Limb (tissue), 2 donors: Measurements from ENCODE around the gene ZCWPW1.

ENCODE experiments used
- DNase-seq, 2 donors: peaks; one replicate each; pipeline ENCODE4 v3.0.0-alpha.2; 2016; ENCODE audit errors: extremely low spot score in 2 of 2

Gene ZCWPW1, protein sequence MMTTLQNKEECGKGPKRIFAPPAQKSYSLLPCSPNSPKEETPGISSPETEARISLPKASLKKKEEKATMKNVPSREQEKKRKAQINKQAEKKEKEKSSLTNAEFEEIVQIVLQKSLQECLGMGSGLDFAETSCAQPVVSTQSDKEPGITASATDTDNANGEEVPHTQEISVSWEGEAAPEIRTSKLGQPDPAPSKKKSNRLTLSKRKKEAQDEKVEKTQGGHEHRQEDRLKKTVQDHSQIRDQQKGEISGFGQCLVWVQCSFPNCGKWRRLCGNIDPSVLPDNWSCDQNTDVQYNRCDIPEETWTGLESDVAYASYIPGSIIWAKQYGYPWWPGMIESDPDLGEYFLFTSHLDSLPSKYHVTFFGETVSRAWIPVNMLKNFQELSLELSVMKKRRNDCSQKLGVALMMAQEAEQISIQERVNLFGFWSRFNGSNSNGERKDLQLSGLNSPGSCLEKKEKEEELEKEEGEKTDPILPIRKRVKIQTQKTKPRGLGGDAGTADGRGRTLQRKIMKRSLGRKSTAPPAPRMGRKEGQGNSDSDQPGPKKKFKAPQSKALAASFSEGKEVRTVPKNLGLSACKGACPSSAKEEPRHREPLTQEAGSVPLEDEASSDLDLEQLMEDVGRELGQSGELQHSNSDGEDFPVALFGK

DNA sequence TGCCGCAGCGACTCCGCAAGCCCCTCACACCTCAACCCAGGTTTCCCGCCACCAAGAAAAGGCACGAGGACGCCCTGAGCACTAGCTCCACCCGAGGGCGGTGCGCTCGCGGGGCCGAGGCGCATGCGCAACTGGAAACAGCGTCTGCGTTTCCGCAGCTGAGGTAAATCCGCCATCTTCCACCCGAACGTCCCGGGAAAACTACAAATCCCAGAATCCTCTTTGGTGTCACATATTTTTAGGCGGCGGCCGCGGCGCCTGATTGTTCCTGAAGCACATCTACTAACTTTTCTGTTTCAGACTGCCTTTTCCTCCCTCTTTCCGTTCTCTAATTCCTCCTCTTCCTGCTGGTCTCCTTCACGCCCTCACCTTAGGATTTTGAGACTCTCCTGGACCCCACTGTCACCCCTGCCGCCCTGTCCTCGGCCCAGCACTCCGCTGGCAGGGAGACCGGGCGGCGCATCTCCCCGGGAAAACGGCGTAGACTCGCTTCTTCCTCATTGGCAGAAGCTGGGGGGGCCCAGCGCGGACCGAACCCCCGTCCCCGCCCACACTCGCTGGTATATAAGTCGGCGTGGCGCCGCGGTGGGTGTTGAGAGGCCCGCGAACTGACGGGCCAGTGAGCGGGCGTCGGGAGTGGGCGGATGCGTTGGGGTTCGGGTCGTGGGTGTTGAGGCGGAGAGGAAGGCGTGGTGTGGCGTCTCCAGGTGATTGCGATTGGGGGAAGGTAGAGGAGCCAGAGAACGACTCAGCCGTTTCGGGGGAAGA lies at the start of gene ZCWPW1:
TSS of gene ZCWPW1 (minus strand) at position 505 of the 768 bp plus-strand sequence. CDS start 8,054 bp downstream, outside the sequence.
- DNase-seq, result peak; percentile 96

DNA sequence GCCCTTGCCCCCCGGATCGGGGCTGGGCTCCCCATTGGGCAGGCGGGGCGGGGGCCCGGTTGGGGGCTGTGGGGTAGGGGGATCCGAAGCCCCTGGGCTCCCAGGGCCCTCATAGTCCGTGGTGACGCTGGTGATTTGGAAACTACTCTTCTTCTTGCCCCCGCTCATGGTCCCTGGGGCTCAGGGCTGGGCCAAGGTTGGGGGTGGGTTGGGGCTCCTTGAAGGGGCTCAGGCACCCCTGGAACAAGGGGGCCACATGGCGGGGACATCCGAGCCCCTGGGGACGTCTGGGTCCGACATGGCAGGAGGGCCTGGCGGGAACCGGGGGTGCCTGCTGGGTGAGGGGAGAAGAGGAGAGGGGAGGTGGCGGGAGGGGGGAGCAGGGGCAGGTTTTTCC lies 49.4 kb upstream of the ZCWPW1 start:
- DNase-seq, result no peak

DNA sequence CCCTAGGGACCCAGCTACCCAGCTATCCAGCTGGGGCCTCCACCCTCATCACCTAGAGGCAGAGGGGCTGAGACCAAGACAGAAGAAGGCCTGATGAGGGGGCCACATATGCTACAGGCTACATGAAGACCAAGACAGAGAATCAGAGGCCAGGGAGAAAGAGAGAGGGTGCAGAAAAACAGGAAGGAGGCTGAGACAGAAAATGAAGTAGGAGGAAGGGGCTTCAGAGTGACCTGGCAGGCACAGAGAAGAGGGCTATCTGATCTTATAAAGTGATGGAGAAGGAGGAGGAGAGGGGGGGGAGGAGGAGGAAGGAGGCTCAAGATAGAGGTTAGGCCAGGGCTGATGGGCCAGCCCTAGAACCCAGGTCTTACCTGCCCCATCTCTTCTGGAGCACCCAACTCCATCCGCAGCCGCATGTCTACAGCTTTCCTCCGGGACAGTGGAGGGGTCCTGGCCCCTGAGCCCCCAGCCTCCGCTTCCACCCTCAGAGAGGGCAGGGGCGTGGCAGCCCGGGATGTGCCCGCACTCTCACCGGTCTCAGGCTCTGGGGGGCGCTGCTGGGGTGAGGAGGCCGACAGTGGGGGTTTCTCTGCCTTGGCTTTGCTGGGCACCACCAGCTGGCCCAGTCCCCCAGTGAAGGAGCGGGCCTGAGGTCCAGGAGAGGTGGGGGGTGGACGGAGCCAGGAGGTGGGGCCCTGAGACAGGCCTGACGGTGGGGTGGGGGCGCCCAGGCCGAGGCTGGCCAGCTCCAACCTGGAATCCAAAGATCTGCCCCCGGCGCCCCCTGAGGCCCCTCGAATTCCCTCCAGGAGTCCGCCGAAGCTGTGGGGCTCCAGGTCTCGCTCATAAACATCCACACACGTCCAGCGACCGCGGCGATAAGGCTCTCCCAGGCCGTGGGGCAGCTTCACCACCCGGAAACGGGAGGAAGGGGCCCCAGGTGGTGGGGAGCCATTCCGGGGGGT lies 48.7 kb upstream of the ZCWPW1 start:
- DNase-seq, result no peak

DNA sequence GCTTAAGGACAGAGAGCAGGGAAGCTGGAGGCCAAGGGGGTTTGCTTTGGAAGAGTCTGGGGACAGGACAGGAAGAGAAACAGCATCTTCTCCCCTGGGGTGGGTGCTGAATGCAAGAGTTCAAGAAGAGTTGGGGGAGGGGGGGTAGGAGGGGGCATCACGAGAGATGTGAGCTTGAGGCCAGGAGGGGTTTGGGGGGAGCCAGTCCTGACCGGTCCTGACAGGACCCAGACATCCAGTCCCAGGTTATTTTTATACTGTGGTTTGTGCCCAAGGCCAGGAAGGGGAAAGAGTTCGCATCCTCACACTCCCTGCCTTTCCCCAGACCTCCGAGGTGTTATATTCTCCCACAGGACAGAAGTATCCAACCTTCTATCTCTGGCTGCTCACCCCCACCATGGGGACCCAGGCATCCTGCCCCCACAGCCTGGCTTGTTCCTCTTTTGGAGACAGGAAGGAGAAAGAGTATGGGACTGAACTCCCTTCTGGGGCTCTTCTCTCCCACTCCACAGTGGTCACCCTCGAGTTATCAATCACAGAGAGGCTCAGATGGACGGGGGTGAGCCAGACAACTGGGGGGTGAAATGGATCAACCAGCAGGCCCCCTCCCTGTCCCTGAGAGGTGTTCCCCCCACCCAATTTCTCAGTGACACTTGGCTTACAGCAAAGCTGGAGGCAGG lies 47.7 kb upstream of the ZCWPW1 start:
- no peak for DNase-seq

DNA sequence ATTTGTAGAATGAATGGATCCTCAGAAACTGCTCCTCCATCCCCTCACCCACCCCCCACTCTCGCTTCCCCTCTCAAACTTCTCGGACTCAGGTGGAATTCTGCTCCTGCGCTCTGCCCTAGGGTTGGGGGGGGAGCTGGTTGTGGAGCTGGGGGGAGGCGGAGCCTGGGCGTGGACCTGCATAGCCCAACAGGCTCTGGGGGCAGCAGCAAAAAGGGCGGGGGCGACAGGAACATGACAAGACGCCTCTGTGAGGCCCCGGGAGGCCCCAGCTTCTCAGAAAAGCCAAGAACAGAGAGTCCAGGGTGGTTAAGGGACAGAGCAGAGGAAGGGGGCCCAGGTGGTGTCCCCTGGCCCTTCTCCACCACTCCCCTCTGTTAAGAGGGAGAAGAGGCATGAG lies 47.0 kb upstream of the ZCWPW1 start:
- no peak for DNase-seq

DNA sequence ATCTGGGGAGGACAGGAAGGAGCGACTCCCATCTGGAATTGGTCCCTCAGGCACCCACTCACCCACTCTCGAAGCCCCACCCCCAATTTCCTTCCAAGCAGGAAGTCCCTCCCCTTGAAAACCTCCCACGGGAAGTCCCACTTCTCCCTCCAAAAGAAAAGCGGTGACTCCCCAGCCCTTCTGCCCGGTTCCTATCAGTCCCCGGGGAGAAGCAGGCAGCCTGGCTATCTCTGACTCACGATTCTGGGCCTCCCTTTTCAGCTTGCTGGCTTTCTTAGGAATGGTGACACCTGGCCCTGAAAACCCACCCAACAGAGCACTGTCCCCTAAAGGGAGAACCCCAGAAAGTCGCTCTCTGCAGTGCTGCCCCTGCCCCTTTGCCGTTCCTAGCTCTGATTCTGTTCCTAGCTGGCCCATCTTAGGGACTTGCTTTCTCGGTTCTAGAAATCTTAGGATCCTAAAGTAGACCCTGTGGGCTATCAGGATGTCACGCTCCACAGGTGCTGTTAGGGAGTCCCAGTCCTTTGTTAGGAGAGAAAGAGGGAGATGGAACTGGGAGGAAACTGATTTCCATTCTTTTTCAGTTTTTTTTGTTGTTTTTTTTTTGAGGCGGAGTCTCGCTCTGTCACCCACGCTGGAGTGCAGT lies 44.5 kb upstream of the ZCWPW1 start:
- no peak for DNase-seq

DNA sequence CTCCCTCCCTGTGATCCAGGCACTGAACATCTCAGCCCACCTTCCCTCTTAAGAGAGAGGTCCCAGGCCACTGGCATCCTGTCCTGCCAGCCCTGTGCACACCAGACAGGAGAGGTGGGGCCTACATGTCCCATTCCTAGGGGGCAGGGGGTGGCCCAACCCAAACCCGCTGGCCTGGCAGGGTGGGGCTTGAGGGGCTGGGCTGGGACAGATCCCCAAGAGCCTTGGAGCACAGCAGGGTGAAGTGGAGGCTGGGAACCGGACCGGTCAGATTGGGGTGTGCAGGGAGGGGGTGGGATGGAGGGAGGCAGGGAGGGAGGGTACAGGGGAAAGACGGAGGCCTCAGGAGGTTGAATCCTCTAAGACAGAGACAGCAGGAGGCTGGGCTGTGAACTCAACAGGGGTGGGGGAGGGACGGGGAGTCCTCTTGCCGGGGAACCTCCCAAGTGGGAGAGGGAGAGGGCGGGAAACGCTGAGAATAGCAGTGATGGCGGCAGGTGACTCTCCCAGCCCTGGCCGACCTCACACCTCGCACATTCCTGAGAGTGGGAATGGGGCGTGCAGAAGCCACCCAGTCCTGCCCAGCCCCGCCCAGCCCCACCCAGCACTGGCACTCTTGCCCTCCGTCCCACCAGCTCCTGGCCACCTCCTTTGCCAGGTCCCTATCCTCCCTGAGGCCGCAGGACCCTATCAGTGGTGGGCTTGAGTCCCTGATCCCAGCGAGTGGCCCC lies 43.8 kb upstream of the ZCWPW1 start:
- no peak for DNase-seq

DNA sequence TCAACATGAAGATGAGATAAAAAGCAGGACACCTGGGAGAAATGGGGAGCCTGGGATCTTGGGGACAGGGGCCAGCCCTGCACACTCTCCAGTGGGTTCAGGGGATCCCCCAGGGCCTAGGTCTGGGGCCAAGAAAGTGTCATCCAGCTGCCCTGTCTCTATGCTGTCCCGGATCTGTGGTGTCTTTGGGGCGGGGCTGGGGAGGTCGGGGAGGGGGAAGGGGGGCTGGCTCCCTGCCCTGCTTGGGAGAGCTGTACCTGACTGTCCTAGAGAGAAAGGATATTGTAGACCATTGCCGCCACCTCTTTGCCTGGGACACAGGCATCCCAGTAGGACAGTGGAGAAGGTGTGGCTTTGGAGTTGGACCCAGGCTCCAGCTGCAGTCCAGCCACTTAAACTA lies 42.5 kb upstream of the ZCWPW1 start:
- DNase-seq, result no peak

DNA sequence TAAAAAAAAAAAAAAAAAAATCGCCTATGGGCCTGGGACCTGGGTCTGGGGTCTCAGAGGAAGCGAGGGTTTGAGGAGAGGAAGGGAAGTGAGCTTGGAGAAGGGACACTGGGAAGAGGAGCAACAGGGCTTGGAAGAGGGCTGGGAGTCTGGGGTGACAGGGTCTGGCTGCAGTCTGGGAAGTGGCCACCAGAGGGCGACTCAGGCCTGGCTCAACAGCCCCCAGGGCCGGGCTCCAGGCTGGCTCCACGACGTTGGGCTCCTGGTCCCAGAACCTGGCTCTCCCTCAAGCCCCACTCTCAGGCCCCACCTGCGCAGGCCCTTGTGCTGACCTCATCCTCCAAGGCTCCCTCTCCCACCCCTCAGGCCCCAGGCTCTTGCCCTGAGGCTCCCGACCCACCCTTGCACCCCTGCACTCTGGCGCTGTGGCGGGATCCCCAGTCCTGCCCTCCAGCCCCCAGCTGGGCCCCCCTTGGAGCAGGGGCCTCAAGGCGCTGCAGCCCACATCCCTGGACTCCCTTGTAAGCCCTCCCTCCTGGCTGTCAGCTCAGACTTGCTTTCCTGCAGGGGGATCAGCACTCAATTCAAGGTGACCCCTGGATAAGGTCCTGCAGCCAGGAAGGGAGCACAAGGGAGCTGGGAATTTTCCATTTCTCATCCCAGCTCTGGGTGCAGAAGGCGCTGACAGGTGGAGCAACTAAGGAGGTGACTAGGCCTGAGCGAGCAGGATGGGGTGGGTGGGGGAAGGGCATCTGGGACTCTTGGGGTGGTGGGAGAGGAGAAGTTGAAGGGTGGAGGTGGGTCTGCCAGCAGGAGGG lies 40.9 kb upstream of the ZCWPW1 start:
- DNase-seq, result peak; percentile 77 to 93

DNA sequence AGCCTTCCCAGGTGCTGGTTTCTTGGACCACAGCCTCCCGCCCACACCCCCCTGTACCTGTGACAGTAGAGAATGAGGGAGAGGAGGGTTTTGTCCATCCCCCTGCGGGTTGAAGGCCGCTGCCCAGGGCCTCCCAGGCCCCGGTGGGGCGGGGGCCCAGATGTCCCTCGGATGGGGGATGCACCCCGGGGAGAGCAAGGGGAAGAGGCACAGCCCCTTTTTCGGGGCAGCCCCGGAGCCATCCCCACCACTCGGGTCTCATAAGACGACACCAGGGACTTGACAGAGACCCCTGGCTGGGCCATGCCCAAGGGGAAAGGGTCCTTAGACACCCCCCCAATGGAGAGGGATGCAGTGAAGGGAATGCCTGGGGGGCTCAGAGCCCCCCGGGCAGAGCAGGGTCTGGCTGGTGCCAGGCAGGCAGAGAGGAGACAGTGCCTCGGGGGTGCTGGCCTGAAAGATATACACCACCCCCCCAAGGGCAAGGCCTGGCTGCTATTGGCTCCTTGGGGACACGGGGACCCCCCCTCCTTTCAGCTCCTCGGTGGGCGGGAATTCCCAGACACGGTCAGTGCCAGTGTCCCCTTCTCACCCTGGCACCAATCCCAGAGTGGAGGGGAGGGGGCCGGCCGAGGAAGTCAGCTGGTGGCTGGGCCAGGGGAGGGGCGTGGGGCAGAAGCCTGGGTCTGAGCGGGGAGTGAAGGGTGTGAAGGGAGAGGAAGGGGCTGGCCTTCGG lies 39.3 kb upstream of the ZCWPW1 start:
- DNase-seq, result peak in 1 of 2 donors; percentile 74

DNA sequence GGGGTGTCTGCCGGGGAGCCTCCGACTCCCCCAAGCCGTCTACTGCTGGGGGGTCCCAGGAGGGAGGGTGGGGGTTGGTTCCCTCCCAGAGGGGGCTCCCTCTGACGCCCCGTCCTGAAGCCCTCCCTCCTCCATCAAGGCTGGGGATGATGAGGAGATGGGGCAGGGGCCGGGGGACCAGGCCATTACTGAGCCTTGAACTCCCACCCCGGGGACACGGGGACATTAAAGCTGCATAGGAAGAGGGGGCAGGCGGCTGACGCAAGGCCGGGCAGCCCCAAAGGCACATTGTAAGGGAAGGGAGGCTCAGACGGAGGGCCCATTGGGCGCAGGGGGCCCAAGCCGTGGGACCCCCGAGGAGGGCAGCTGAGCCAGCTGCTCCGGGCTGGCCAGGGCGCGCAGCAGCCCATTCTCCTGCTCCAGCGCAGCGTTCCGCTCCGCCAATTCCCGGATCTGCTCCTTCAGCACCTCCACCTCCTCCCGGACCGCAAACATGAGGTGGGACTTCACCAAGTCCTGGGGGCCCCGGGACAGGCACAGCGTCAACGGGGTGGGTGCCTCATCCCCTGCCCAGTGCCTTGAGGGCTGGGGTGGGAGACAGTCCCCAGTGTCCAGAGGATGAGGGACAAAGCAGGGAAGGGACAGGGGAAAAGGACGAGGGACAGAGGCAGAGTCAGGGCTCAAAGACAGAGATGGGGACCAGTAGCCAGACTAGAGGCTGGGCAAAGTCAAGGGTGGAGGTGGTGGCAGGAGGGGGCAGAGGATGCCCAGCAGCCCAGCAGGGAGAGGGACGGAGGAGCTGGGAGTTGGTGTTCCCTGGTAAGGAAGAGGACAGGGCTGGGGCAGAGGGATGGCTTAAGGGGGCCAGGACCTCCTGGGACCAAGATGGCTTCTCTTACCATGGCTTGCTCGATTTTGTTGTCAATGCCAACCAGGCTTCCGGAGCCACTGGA lies 38.4 kb upstream of the ZCWPW1 start:
- DNase-seq, result no peak

DNA sequence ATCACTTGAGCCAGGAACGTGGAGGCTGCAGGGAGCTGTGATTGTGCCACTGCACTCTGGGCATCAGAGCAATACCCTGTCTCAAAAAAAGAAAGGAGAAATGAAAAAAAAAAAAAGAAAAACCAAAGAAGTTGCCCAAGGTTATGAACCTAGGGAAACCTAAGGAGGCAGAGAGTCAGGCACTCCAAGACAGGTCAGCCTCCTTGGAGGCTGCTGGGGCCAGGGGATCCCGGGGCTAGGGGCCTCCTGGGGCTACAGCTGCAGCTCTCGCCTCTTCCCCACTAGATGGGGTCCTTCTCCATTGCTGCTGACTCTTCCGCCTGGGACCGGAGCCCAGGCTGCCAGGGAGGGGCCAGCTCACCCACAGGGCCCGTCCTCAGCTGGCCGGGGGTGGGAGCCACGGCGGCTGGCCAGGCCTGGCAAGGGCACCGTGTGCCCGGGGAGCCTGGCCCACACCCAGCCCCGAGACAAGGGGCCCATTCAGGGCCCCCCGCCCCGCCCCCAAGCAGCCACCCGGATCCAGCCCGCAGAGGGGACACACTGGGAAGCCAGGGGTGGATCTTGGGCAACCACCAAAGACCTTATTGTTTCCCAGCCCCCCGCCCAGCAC lies 37.3 kb upstream of the ZCWPW1 start:
- DNase-seq, result peak; percentile 82 to 88

DNA sequence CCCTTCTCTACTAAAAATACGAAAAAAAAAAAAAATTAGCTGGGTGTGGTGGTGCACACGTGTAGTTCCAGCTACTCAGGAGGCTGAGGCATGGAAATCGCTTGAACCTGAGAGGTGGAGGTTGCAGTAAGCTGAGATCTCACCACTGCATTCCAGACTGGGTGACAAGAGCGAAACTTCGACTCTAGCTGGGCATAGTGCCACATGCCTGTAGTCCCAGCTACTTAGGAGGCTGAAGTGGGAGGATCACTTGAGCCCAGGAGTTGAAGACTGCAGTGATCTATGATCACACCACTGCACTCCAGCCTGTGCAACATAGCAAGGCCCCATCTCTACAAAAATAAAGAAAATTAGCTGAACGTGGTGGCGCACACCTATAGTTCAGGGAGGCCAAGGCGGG lies 36.8 kb upstream of the ZCWPW1 start:
- DNase-seq, result no peak

DNA sequence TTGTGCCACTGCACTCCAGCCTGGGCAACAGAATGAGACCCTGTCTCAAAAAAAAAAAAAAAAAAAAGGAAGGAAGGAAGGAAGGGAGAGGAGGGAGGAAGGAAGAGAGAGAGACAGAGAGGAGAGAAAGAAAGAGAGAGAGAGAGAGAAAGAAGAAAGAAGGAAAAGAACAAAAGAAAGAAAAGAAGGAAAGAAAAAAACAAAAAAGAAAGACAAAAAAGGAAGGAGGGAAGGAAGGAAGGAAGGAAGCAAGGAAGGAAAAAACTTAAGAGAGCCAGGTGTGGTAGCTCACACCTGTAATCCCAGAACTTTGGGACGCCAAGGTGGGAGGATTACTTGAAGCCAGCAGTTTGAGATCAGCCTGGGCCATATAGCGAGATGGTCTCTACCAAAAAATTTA lies 36.3 kb upstream of the ZCWPW1 start:
- no peak for DNase-seq

DNA sequence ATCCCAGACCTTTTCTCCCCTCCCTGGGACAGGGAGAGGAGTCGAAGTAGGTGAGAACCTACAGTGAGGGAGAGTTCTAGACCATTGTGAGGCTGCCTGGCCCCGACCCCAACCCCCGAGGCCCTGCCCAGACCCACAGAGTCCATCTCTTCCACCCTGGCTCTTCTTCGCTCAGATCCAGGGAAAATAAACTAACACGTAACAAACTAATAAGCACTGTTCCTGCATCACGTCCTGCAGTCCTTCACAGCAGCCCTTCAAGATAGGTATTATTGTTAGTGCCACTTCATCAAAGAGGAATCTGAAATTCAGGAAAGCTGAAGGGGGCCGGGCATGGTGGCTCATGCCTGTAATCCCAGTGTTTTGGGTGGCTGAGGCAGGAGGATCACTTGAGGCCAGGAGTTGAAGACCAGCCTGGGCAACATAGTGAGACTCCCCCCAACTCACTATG lies 35.7 kb upstream of the ZCWPW1 start, which contains the start of gene SPACDR:
TSS of gene SPACDR (minus strand) at position 51 of the 451 bp plus-strand sequence. CDS start 235 bp downstream, outside the sequence.
- no peak for DNase-seq

DNA sequence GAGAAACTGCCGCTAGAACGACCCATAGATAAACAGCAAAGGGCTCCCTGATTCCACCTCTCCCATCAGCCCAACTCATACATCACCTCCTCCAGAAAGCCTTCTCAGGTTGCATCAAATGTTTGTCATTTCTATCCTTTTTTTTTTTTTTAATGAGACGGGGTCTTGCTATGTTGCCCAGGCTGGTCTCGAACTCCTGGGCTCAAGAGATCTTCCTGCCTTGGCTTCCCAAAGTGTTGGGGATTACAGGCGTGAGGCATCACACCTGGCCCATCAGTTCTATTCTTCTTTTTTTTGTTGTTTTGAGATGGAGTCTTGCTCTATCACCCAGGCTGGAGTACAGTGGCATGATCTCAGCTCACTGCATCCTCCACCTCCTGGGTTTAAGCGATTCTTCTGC lies 28.5 kb upstream of the ZCWPW1 start:
- DNase-seq, result no peak
